HG02678 (cell line): Measurements from ENCODE around the gene RNF113B.
A peak's percentile ranks its signal among the peaks of the same experiment; 100 is the strongest.

ENCODE experiments used
- ATAC-seq: cut with Tn5 transposase; IDR thresholded peaks from one replicate; pipeline ENCODE4 v1.9.1; 2021; ENCODE audit warnings: mild to moderate bottlenecking, moderate library complexity; ENCODE audit not compliant: unreplicated experiment

Gene RNF113B

GRCh38 chr13:98142380-98143156, 34.5 kb downstream of the RNF113B start, which contains the start of gene FARP1:
Gene FARP1 (plus strand): TSS chr13:98143094. CDS start chr13:98213243, 70,149 bp downstream.
- peak; percentile 72 for ATAC-seq

- no peak for ATAC-seq
Observed at GRCh38 chr13:98141509-98142379, 35.3 kb downstream of the RNF113B start.

GRCh38 chr13:98141091-98141490, 36.0 kb downstream of the RNF113B start:
- no peak for ATAC-seq

GRCh38 chr13:98134901-98135300, 42.2 kb downstream of the RNF113B start:
- ATAC-seq, result no peak

- peak; percentile 97 for ATAC-seq
Observed at GRCh38 chr13:98133946-98134345, 43.1 kb downstream of the RNF113B start.

- ATAC-seq, result no peak
Observed at GRCh38 chr13:98129059-98129746, 47.9 kb downstream of the RNF113B start.
